GM10266 (cell line): ENCODE data around the gene CCZ1B.
"Not testable (repeated sequence)": the region's sequence is repeated elsewhere in the genome, so short reads cannot be mapped to it uniquely, and the experiment has no call there.

Experiments used
- DNase-seq: peaks from one replicate; pipeline ENCODE4 v3.0.0; 2012; ENCODE audit errors: extremely low spot score
- TF ChIP-seq, protein P1 (sequence below): IDR thresholded peaks from 2 replicates; pipeline ENCODE4 v1.5.1; 2012; ENCODE audit warnings: mild to moderate bottlenecking, low read depth; ENCODE audit not compliant: control insufficient read depth, insufficient read depth; ENCODE audit errors: missing control alignments

The CCZ1B gene

DNA sequence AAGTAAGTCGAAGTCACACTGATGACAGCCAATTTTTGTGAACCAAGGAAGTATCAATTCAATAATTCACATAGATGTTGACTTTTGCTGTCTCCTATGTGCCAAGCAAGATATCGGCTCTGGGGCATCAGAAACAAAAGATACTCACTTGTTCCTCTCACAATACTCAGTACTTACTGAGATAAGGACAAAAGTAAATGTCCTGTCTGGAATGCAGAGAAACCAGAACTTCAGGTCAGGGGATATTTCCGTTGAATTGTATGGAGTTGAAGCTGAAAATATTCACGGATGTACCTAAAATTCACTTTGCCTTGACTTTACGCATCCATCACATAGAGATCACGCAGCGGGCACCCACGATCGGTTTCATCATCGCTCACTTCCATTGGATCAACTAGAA lies 11.0 kb upstream of the CCZ1B start:
- DNase-seq, result not testable (repeated sequence)

DNA sequence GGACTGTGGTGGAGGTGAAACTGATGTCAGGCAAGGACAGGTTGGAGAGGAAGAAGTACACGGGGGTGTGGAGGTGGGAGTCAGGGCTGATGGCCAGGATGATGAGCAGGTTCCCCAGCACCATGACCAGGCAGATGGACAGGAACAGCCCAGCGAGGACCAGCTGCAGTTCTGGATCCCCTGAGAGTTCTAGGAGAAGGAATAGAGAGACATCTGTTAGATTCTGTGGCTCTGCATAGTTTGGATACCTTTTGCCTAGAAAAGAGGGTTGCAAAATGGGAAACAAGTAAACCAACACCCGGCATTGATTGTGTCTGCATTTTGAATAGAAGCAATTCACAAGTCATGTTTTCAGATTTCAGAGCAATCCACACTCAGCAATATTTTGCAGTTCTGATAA lies 9.4 kb upstream of the CCZ1B start:
- DNase-seq, result not testable (repeated sequence)

DNA sequence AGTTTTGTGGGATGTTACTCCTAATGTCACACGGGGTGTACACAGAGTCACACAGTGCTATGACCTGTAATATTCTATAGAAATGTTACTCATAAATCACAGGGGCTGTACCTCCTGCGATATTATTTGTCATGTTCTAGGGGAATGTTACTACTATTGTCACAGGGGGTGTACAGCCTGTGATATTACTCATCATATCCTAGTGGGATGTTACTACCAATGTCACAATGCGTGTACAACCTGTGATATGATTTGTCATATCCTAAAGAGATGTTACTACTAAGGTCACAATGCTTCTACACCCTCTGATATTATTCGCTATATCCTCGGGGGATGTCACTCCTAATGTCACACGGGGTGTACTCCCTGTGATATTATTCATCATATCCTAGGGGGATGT lies 7.6 kb upstream of the CCZ1B start:
- DNase-seq, result no peak
- TF ChIP-seq, protein P1, sequence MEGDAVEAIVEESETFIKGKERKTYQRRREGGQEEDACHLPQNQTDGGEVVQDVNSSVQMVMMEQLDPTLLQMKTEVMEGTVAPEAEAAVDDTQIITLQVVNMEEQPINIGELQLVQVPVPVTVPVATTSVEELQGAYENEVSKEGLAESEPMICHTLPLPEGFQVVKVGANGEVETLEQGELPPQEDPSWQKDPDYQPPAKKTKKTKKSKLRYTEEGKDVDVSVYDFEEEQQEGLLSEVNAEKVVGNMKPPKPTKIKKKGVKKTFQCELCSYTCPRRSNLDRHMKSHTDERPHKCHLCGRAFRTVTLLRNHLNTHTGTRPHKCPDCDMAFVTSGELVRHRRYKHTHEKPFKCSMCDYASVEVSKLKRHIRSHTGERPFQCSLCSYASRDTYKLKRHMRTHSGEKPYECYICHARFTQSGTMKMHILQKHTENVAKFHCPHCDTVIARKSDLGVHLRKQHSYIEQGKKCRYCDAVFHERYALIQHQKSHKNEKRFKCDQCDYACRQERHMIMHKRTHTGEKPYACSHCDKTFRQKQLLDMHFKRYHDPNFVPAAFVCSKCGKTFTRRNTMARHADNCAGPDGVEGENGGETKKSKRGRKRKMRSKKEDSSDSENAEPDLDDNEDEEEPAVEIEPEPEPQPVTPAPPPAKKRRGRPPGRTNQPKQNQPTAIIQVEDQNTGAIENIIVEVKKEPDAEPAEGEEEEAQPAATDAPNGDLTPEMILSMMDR, result no peak

DNA sequence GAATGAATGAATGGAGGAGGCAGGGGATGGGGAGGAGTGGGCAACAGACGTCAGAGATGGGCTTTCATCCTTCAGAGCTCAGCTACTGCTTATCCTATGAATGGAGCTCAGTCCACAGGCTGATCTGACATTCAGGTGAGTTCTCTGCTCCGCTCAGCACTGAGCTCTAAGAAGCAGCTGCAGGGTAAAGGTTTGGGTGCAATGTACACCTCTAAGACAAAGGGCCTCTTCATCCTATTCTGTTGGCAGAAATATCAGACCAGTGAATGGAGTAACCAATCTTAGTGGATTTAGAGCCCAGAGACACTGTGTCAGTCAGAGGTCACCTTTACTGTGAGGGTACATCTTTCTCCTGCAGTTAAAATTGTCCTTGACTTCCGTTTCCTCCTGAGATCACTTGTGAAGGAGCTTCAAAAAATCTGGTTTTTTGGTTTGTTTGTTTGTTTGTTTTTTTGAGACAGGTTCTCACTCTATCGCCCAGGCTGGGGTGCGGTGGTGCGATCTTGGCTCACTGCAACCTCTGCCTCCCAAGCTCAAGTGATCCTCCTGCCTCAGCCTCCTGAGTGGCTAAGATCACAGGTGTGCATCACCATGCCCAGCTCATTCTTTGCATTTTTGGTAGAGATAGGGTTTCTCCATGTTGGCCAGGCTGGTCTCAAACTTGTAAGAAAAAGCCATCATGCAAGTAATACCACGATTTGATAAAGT lies 5.1 kb upstream of the CCZ1B start:
- TF ChIP-seq, protein P1, result no peak
- DNase-seq, result no peak

DNA sequence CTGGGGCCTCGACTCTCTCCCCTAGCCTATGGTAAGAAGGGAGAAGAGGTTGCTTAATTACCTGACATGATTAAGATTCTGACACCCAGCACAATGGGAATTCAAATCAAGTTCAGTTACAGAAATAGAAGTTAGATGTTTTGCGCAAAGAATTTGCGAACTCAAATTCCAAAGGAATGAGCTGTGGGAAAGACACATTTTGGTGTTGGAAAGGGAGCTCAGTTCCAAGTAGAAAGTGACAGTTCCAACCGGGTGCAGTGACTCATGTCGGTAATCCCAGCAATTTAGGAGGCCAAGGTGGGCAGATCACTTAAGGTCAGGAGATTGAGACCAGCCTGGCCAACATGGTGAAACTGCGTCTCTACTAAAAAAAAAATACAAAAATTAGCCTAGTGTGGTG lies 4.0 kb upstream of the CCZ1B start:
- not testable (repeated sequence) for DNase-seq

DNA sequence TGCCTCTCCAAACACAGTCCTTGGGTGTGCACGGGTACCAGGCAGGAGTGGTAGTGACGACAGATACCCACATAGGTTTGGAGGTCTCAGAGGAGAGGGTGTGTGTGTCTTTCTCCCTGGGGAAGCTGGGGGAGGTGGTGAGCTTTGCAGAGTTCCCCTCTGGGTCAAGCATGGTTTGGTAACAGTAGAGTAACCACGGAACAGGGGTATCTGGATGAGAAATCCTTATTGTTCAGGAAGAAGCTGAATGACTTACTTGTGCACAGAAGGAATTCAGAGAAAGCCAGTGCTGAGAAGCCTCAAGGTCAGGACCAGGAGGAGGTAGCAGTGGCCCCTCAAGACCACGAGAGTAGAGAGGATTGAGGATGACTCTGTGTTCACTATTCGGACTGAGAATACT lies 3.5 kb upstream of the CCZ1B start:
- not testable (repeated sequence) for DNase-seq

DNA sequence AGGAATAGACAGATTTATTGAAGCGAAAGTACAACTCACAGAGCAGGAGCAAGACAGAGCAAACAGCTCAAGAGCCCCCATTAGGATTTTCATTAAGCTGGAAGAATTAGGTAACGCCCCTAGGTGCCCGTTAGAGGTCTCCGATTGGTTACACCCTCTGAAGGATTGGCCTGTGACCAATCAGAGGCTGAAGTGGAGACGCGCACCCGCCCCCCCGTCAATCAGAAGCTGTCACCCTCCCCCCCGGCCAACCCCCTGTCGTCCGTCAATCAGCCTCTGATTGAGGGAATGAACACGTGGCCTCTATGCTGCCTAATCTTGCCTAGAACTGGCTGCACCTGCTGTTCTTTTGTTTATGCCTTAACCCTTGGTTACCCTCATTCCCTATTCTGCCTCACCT lies 1.1 kb upstream of the CCZ1B start:
- not testable (repeated sequence) for DNase-seq

DNA sequence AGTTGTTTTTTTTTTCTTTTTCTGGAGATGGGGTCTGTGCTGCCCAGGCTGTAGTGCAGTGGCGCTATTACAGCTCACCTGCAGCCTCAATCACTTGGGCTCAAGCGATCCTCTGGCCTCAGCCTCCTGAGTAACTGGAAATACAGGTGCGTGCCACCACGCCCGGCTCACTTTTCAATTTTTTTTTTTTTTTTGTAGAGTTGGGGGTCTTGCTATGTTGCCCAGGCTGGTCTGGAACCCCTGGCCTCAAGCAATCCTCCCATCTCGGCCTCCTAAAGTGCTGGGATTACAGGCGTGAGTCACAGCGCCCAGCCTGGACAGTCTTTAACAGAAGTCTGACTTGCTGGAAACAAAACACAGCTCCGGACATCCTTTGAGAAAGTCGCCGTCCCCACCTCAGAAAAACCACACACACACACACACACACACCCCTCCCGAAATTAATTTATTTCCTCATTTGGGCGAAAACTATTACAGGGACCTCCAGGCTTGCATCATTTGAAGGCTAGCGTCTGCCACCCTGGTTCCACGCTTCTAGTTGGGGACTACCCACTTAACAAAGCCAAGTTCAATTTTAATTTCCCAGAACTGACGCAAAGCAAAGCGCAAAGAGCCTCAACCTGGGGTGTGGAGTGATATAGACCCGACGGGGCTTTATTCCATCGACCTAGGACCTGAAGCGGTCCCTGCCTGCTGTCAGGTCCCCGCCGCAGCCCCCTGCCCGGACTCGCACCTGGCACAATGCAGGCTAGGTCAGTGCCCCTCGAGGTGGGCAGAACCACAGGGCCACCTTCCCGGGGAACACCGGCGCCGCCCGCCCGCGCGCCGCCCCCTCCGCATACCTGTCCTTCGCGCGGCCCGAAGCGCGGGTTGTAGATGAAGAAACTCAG lies 594 bp downstream of the CCZ1B start:
- not testable (repeated sequence) for DNase-seq

DNA sequence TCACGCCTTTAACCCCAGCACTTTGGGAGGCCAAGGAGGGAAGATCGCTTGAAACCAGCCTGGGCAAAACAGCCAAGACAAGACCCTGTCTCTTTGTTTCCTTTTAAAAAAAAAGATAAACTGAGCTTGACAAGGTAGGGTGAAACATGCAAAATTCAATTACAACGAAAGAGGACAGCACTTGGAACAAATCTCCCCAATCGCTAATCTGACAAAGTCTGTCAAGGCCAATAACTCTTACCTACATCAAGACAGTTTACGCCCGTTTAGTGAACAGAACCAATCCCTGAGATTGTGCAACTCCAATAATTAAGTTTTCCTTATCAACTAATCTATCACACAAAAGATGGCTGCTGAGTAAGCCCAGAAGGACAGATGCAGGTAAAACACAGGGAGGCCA lies 4.5 kb downstream of the CCZ1B start:
- not testable (repeated sequence) for DNase-seq

DNA sequence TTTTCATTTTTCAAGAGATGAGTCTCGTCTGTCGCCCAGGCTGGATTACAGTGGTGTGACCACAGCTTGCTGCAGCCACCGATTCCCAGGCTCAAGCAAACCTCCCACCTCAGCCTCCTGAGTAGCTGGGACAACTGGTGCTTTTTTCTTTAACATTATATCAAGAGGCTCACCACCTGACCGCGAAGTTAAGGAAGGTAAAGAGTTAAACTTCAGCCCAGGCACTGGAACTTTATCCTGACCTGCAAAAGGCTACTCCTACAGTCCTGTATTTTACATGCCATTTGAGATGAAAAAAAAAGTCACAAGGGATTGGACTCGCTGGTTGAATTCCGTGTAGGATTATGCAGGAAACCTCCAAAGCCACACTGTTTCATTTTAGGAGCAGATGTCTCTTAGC lies 10.6 kb downstream of the CCZ1B start:
- not testable (repeated sequence) for DNase-seq

DNA sequence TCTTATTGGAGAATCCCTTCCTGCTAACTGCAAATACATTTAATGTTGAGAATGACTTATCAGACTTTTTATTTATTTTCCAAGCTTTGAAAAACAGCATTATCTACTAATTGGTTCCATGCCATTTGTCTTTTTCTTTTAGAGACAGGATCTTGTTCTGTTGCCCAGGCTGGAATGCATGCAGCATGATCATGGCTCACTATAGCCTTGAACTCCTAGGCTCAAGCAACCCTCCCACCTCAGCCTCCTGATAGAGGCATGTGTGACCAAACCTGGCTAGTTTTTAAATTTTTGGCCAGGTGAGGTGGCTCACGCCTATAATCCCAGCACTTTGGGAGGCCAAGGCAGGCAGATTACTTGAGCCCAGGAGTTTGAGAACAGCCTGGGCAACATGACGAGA lies 13.1 kb downstream of the CCZ1B start:
- DNase-seq, result not testable (repeated sequence)

DNA sequence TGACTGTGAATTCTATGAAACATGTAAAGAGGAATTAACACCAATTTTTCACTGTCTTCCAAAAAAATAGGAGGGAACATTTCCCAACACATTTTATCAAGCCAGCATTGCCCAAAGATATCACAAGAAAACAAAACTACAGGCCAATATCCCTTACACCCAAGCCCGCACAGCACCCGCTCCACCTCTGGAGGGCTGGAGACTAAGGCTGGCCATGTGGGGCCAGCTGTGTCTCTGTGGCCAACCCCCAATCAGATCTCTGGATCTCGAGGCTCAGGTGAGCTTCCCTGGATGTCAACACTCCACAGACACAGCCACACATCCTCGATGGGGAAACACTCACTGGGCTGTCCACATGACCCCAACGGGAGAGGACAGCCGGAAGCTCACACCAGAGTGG lies 18.1 kb downstream of the CCZ1B start:
- not testable (repeated sequence) for DNase-seq

DNA sequence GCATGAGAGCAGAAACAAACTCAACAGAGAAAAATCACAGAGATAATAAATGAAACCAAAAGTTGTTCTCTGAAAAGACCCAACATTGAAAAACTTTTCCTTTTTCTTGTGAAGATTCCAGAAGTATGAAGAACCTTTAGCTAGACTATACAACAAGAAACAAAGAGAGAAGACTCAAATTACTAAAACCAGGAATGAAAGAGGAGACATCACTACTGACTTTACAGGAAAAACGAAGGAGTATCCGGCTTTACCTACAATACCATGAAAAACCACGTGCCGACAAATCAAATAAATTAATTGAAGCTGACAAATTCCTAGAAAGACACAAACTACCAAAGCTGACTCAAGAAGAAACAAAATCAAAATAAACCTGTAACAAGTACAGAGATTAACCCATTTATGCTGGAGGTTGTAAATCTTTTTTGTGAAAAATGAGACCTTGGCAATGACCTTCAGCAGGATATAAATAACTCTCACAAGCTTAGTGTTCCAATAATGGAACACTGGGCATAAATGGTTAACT lies 18.6 kb downstream of the CCZ1B start:
- DNase-seq, result not testable (repeated sequence)

DNA sequence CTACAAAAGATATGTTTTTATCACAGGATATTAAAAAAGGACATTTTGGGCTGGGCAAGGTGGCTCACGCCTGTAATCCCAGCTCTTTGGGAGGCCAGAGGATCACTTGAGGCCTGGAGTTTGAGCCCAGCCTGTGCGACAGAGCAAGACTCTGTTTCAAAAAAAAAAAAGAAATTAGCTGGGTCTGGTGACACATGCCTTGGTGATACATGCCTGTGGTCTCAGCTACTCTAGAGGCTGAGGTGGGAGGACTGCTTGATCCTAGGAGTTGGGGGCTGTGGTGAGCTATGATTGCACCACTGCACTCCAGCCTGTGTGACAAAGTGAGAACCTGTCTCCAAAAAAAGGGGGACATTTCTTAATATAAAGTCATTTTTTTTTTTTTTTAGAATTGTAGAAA lies 25.7 kb downstream of the CCZ1B start:
- DNase-seq, result not testable (repeated sequence)

DNA sequence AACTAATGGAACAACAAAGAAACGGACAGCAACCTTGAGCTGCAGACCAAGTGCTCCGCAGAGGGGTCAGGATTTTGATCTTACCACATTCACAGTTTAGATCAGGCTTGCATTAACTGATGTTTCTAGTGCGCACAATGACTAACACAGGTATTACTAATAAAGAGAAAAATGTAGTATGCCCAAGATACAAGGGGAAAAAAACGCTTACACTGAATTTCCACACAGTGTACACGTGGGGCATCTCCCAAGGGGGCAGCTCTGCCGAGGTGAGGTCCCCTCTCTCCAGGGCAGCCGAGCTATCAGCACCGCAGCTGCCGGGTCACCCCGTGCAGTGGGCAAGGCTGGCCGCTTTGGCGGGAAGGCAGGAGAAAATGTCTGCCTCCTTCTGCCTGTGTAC lies 26.2 kb downstream of the CCZ1B start:
- DNase-seq, result not testable (repeated sequence)

DNA sequence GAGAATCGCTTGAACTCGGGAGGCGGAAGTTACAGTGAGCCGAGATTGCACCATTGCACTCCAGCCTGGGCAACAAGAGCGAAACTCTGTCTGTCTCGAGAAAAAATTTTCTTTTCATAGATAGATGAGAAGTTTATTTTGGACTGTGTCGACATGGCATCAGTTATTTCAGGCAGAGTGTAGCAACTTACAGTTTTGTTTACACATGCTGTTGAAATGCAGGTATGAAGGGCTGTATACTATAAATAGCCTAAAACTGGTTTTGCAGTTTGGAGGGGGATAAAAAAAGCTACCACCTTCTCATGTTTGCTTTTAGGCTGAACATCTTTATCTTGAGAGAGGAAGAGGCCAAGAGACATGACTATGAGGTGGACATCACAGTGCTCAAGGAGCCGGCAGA lies 28.0 kb downstream of the CCZ1B start:
- DNase-seq, result not testable (repeated sequence)

DNA sequence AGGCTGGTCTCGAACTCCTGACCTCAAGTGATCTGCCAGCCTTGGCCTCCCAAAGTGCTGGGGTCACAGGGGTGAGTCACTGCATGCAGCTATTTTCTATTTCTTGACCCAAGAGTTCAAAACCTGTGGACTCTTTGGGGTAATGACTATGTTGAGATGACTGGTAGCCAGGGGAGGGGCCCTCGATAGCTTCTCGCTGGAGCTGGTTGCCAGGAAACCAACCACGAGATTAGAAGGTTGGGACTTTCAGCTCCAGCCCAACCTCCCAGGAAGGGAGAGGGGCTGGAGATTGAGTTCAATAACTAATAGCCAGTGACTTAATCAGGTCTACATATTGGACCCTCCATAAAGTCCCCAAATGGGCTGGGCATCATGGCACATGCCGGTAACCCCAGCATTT lies 28.9 kb downstream of the CCZ1B start:
- not testable (repeated sequence) for DNase-seq

DNA sequence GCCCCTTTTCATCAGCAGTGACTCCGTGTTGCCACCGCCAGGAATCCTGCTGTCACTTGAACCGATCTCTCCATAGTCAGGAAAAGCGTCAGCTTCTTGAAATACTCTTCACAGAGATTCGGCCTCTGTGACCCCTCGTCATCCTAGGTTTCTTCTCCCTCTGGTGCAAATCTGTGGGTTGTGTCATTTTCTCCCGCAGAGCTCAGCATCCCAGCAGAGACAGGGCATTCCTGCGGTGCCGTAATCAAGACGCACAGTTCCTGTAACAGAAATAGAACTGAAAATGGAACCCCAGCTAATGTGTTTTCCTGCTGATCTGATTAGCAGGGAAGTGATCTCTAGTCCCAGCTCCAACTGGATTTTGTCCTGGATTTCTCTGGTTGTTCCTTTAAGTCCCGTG lies 31.8 kb downstream of the CCZ1B start:
- not testable (repeated sequence) for DNase-seq
